GM21360 (cell line): Measurements from ENCODE around the gene DPP10.
"Not testable (repeated sequence)": the region's sequence is repeated elsewhere in the genome, so short reads cannot be mapped to it uniquely, and the experiment has no call there.

ENCODE experiments used
- ATAC-seq: cut with Tn5 transposase; IDR thresholded peaks from one replicate; pipeline ENCODE4 v1.9.1; 2021; ENCODE audit warnings: mild to moderate bottlenecking, moderate library complexity; ENCODE audit not compliant: unreplicated experiment

Gene DPP10

GRCh38 chr2:114499101-114499500 lies 56.7 kb downstream of the DPP10 start:
- no peak for ATAC-seq

- ATAC-seq: no peak
These were observed 65.3 kb downstream of the DPP10 start for GRCh38 chr2:114507744-114508143.

GRCh38 chr2:114515882-114516281 lies 73.4 kb downstream of the DPP10 start:
- ATAC-seq: no peak

- ATAC-seq: no peak
These were observed 75.1 kb downstream of the DPP10 start for GRCh38 chr2:114517580-114517979.

GRCh38 chr2:114518738-114519137 lies 76.3 kb downstream of the DPP10 start:
- ATAC-seq: no peak

- ATAC-seq: not testable (repeated sequence)
These were observed 80.2 kb downstream of the DPP10 start for GRCh38 chr2:114522612-114523011.

GRCh38 chr2:114525955-114526354 lies 83.5 kb downstream of the DPP10 start:
- no peak for ATAC-seq

- ATAC-seq: no peak
These were observed 84.4 kb downstream of the DPP10 start for GRCh38 chr2:114526841-114527240.

GRCh38 chr2:114527330-114527983 lies 85.0 kb downstream of the DPP10 start:
- no peak for ATAC-seq

GRCh38 chr2:114534116-114535084 lies 92.0 kb downstream of the DPP10 start:
- no peak for ATAC-seq

- no peak for ATAC-seq
These were observed 95.3 kb downstream of the DPP10 start for GRCh38 chr2:114537777-114538176.

GRCh38 chr2:114542695-114543094 lies 100.3 kb downstream of the DPP10 start:
- no peak for ATAC-seq

- ATAC-seq: no peak
These were observed 100.9 kb downstream of the DPP10 start for GRCh38 chr2:114543236-114543766.

GRCh38 chr2:114545052-114545451 lies 102.6 kb downstream of the DPP10 start:
- ATAC-seq: no peak

- ATAC-seq: no peak
These were observed 104.1 kb downstream of the DPP10 start for GRCh38 chr2:114546531-114546930.

- no peak for ATAC-seq
These were observed 105.7 kb downstream of the DPP10 start for GRCh38 chr2:114548151-114548550.

- no peak for ATAC-seq
These were observed 107.9 kb downstream of the DPP10 start for GRCh38 chr2:114550364-114550763.

- no peak for ATAC-seq
These were observed 108.7 kb downstream of the DPP10 start for GRCh38 chr2:114550895-114551793.

GRCh38 chr2:114553027-114553426 lies 110.6 kb downstream of the DPP10 start:
- ATAC-seq: no peak

GRCh38 chr2:114569166-114569565 lies 126.7 kb downstream of the DPP10 start:
- no peak for ATAC-seq

GRCh38 chr2:114577657-114578056 lies 135.2 kb downstream of the DPP10 start:
- ATAC-seq: no peak
